Measurements from ENCODE around the gene IQCK. TPM values are rescaled to one million over a fixed set of nuclear protein-coding genes. Genes with fewer than 3 reads are reported as not detected.

IQCK gene
- total RNA-seq, 2 donors from 2014 or later: 17.5 to 18.1 TPM

GRCh38 chr16:19705843-19706242 is 12.2 kb upstream of the IQCK start:
- no peaks in the 10 kb centered on the region for H3K9me3 ChIP-seq

GRCh38 chr16:19706846-19707245 is 11.2 kb upstream of the IQCK start:
- Histone ChIP-seq H3K36me3 (peaks cover 21% of the 10 kb centered on the region), H3K27ac (no peak overlapping the region), H3K27me3 (replicated peaks; ENCODE audit: insufficient read depth) (no peaks in the 10 kb centered on the region), H3K9me3 (no peaks in the 10 kb centered on the region), H3K4me3 (no peak overlapping the region), H3K4me1 (ENCODE audit: control insufficient read depth in 1 of 2, low read depth in 2 of 2) (no peaks in the 10 kb centered on the region)
- TF ChIP-seq, protein P1, sequence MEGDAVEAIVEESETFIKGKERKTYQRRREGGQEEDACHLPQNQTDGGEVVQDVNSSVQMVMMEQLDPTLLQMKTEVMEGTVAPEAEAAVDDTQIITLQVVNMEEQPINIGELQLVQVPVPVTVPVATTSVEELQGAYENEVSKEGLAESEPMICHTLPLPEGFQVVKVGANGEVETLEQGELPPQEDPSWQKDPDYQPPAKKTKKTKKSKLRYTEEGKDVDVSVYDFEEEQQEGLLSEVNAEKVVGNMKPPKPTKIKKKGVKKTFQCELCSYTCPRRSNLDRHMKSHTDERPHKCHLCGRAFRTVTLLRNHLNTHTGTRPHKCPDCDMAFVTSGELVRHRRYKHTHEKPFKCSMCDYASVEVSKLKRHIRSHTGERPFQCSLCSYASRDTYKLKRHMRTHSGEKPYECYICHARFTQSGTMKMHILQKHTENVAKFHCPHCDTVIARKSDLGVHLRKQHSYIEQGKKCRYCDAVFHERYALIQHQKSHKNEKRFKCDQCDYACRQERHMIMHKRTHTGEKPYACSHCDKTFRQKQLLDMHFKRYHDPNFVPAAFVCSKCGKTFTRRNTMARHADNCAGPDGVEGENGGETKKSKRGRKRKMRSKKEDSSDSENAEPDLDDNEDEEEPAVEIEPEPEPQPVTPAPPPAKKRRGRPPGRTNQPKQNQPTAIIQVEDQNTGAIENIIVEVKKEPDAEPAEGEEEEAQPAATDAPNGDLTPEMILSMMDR (IDR thresholded peaks at IDR 0.05): no peak
- DNase-seq (ENCODE audit: low spot score) (no peak), ATAC-seq (ENCODE audit: insufficient number of reproducible peaks, low FRiP score, low read depth) (no peak)

More at GRCh38 chr16:19705843-19706242, 12.2 kb upstream of the IQCK start:
- H3K4me3 ChIP-seq: no peak overlapping the region
- no peaks in the 10 kb centered on the region for H3K27me3 ChIP-seq (replicated peaks; ENCODE audit: insufficient read depth)
- ATAC-seq (ENCODE audit: insufficient number of reproducible peaks, low FRiP score, low read depth) (no peak), DNase-seq (ENCODE audit: low spot score) (no peak)
- TF ChIP-seq, protein P1 (IDR thresholded peaks at IDR 0.05): no peak
- H3K36me3 ChIP-seq: peaks cover 27% of the 10 kb centered on the region
- H3K27ac ChIP-seq: no peak overlapping the region
- no peaks in the 10 kb centered on the region for H3K4me1 ChIP-seq (ENCODE audit: control insufficient read depth in 1 of 2, low read depth in 2 of 2)

DNA sequence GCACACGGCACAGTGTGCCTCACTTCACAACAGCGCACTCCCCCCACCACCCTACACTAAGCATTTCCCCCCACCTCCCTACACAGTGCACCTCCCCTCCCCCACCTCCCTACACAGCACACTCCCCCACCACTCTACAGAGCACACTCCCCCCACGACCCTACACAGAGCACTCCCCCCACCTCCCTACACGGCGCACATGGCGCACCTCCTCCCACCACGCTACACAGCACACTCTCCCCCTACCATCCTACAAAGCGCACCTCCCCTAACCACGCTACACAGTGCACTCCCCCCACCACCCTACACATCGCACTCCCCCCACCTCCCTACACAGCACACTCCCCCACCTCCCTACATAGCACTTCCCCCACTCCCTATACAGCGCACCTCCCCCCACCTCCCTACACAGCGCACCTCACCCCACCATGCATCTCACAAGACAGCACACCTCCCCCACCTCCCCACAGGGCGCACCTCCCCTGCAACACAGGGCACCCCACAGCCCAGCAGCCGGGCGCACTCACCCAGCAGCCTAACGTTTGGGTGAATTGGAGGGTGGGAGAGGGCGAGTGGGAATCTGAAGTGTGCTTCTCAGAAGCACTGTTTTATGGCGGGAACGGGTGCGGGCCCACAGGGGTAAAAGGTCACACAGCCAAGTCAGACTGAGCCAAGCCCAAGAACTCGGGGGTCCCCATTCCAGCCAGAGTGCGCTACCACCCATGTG is 10.3 kb upstream of the IQCK start:
- H3K4me1 ChIP-seq (ENCODE audit: control insufficient read depth in 1 of 2, low read depth in 2 of 2): no peaks in the 10 kb centered on the region
- DNase-seq (ENCODE audit: low spot score): no peak
- H3K4me3 ChIP-seq: no peak overlapping the region
- H3K9me3 ChIP-seq: no peaks in the 10 kb centered on the region
- ATAC-seq (ENCODE audit: insufficient number of reproducible peaks, low FRiP score, low read depth): no peak
- TF ChIP-seq, protein P1 (IDR thresholded peaks at IDR 0.05): no peak
- peaks cover 21% of the 10 kb centered on the region for H3K36me3 ChIP-seq
- no peak overlapping the region for H3K27ac ChIP-seq
- H3K27me3 ChIP-seq (replicated peaks; ENCODE audit: insufficient read depth): no peaks in the 10 kb centered on the region

DNA sequence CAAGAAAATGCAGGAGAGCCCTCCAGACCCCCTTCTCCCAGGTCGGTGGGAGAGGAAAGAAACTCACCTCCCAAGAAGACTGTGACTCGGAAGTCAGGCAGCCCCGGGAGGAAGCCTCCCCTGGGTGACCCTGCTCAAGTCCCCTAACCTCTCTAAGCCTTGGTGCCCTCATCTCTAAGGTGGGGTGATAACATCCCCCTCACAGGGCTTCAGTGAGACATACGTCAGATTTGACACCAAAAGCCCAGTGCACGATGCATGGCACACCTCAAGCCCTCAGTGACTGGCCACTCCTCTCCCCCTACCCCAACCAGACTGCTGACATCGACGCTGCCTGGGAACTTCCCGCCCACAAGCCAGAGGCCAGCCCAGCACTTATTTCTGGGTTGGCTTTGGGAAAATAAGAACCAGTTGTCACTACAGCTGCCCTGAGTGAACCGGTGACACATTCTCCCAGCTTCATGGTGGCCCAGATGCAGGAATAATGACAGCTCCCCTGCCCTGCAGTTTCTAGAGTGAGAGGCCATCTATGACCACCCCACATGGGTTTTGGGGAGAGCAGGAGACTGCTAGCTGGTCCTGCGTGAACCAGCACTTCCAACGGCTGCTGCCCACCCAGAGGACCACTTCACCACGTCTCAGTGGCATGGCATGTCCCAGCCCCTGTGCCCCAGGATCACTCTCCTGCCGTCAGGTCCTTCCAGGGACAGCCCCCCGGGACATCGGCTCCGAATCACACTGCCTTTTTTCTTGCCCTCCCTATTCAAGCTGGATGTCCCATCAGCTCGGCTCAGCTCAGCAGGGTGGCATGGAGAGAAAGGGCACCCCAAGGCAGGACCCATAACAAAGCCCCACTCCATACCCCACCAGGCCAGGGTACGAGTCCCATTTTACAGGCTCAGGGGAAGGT is 9.5 kb upstream of the IQCK start:
- H3K9me3 ChIP-seq: no peaks in the 10 kb centered on the region
- DNase-seq (ENCODE audit: low spot score) (no peak), ATAC-seq (ENCODE audit: insufficient number of reproducible peaks, low FRiP score, low read depth) (no peak)
- no peak overlapping the region for H3K27ac ChIP-seq
- H3K36me3 ChIP-seq: peaks cover 21% of the 10 kb centered on the region
- no peaks in the 10 kb centered on the region for H3K4me1 ChIP-seq (ENCODE audit: control insufficient read depth in 1 of 2, low read depth in 2 of 2)
- TF ChIP-seq, protein P1 (IDR thresholded peaks at IDR 0.05): no peak
- no peaks in the 10 kb centered on the region for H3K27me3 ChIP-seq (replicated peaks; ENCODE audit: insufficient read depth)
- no peak overlapping the region for H3K4me3 ChIP-seq
